T-helper 1 cell treated with Interleukin-12 subunit alpha and Interleukin-12 subunit beta and Interleukin-4 antibody, amounts not matched to agents 30 ng/mL and 1 ng/mL, for 36 hours (primary cell): ENCODE data around the gene DFFA. TPM values are rescaled to one million over a fixed set of nuclear protein-coding genes. Genes with fewer than 3 reads are reported as not detected.

Experiments
- intact Hi-C: fragments of 100-400 bp; cut with micrococcal nuclease; formaldehyde crosslinking; loops from one replicate; pipeline ENCODE4 v1.15.1; 2024
- total RNA-seq: library from RNA; stranded (reverse); gene quantifications from 2 replicates; pipeline ENCODE4 v1.2.3, GENCODE V29; 2022

Gene DFFA
- total RNA-seq, 1 donor from 2014 or later = 38.4 TPM

GRCh38 chr1:10473145-10473765, 926 bp upstream of the DFFA start:
- intact Hi-C loops = loop anchor here (5.0 kb wide), 1 partner anchor 531 kb away; the partner anchor contains the start of genes LZIC and NMNAT1

DNA sequence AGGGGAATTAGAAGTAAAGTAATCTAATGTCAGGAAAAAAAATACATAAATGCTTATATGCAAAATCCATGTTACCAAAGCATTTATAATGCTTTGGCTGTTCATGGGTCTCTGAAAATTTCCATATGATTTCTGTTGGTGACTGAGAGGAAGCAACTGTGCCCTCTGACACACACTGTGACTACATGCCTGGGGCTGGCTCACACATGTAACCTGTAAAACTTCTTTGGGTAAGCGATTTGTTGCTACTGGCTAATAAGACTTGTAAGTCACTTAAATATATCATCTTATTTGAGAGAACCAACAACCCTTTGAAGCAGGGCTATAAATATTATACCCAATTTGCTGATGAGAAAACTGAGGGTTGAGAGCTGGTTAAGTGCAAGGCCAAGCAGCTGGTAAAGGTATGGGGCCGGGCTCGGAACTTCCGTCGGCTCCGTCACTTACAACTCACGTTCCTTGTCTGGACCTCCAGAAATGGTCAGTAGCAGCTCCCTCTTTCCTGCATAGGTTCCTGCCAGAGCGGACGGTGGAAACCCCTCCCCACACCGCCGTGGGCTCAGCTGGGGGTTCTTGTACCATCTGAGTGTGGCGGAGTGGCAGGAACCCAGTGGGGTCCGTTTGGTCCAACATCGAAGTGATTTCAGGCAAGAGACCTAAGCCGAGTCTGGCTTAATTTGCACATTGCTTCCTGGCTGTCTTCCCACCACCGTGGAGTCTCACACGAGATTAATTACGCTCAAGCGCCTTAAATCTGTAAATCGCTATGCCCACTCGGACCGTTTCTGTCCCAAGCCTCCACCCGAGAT, 714 bp downstream of the DFFA start:
- intact Hi-C loops = loop anchor here (1.0 to 5.0 kb wide), 8 partner anchors 36 to 628 kb away; partner anchors contain the start of genes CENPS, CTNNBIP1, EXOSC10 and LZIC

GRCh38 chr1:10470043-10470442, 2.3 kb downstream of the DFFA start:
- intact Hi-C loops = loop anchor here (5.0 kb wide), 1 partner anchor 528 kb away; the partner anchor contains the start of genes LZIC and NMNAT1

DNA sequence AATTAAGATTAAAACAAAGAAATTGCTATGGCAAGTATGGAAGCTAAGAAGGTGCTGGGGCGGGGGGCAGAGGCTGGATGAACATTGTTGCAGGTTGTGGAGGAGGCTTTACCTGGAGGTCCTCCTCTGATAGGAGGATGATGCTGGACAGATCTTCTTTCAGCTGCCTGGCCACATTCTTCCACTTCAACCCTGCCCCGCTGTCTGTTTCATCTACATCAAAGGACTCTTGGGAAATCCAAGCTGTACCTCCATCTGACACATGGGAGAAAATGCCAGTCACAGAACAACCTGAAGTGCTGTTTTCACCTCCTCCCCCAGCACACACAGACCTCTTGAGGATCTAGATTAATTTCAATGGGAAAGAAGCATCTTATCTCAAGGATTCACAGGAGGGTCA, 5.3 kb downstream of the DFFA start:
- intact Hi-C loops = no loop called here

DNA sequence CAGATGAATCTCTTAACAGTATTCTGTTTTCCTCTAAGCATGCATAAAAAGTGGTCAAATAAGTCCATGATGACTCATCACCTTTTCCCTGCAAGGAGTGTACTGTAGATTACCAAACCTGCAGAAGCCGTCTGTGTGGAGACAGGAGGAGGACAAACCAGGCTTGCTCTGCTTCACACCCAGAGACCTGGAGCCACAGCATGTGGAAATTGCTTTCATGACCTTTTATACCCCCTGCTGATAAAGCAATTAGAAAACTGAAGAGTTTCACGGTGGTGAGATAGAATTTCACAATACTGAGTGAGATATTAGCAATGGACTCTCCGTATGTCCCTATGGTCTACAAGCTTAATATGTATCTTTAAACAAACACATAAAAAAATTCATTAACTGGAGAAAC, 13.1 kb downstream of the DFFA start:
- intact Hi-C loops = no loop called here

- intact Hi-C loops = loop anchor here (2.0 kb wide), 1 partner anchor 27 kb away; the partner anchor contains the start of gene CENPS
These were observed 14.5 kb downstream of the DFFA start for GRCh38 chr1:10457875-10458274.

DNA sequence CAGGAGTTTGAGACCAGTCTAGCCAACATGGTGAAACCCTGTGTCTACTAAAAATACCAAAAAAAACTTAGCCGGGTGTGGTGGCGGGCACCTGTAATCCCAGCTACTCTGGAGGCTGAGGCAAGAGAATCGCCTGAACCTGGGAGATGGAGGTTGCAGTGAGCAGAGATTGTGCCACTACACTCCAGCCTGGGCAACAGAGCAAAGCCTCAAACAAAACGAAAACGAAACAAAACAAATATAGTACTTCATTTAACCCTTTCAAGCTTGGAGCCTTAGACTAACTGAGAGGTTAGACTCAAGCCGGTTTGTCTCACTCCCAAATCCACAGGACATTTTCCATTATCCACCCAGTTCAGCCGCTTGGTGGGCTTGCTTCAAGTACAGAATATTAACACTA, 14.9 kb downstream of the DFFA start:
- intact Hi-C loops = loop anchor here (2.0 kb wide), 1 partner anchor 27 kb away; the partner anchor contains the start of gene CENPS

DNA sequence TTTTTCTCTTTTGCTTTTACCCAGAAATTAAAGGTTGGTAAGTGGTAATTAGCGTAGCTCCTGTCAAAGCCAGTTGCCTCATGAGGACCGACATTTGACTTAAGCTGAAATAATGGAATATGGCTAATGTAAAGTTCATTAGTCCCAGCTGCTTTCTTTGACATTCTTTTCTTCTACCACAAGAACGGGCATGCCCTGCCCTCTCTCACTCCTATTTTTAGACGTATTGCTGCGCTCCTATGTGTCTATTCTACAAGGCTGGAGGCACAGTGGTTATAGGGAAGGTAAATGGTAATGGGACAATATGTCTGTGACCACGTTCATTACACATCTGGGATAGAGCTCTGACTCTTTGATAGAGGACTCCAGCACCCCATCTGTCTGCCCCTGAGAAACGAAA, 15.7 kb downstream of the DFFA start:
- intact Hi-C loops = loop anchor here (2.0 kb wide), 1 partner anchor 26 kb away; the partner anchor contains the start of gene CENPS

DNA sequence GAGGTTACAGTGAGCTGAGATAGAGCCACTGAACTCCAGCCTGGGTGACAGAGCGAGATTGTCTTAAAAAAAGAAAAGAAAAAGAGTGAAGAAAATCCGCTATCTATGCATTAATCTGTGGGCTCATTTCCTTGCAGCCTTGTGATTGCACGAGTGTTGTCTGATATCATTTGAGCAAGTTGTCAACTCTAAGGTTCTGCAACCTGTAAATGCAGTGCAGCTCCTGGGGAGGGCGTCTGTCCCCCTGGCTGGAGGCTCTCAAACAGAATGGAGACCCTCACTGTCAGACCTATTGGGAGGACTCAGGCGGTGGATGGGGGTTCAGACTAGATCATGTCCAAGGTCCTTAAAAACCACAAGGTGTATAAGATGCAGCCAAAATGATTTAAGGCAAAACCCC, 16.3 kb downstream of the DFFA start:
- intact Hi-C loops = loop anchor here (2.0 kb wide), 1 partner anchor 25 kb away; the partner anchor contains the start of gene CENPS

DNA sequence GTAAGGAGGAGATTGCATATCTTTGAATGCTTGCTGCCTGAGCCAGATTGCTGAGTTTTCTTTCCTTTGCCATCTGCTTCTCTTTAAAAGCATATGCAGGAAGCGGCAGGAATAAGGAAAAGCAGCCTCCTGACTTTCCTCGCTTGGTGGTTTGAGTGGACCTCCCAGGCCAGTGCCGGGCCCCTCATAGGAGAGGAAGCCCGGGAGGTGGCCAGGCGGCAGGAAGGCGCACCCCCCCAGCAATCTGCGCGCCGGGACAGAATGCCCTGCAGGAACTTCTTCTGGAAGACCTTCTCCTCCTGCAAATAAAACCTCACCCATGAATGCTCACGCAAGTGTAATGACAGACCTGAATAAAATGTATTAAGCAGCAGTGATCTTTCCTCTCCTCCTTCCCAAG, 21.0 kb downstream of the DFFA start:
- intact Hi-C loops = no loop called here

DNA sequence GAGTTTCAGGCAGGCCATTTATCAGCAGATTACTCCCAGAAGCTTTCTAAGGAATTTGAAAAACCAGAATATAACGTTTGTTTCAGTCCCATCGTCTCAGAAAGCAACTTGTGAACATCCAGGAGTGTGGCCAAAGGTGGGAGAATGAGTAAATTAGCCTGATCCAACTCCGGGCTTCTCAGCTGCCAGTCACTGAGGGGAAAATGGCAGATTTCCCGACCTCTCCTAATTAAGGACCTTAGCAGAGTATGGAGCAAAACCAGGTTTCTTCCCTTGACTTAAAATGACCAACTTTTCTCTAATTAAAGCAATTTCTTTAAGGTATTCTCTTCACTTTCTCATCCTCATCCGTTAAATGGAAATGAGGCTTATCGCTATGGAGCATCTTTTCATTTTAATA, 21.5 kb downstream of the DFFA start:
- intact Hi-C loops = no loop called here

- intact Hi-C loops = no loop called here
These were observed 22.0 kb downstream of the DFFA start for GRCh38 chr1:10450156-10450814.

- intact Hi-C loops = no loop called here
These were observed 22.6 kb downstream of the DFFA start, which contains the start of gene CORT for GRCh38 chr1:10449751-10450150. CORT (plus strand) TSS chr1:10450031; CDS start chr1:10450224, 193 bp downstream.

DNA sequence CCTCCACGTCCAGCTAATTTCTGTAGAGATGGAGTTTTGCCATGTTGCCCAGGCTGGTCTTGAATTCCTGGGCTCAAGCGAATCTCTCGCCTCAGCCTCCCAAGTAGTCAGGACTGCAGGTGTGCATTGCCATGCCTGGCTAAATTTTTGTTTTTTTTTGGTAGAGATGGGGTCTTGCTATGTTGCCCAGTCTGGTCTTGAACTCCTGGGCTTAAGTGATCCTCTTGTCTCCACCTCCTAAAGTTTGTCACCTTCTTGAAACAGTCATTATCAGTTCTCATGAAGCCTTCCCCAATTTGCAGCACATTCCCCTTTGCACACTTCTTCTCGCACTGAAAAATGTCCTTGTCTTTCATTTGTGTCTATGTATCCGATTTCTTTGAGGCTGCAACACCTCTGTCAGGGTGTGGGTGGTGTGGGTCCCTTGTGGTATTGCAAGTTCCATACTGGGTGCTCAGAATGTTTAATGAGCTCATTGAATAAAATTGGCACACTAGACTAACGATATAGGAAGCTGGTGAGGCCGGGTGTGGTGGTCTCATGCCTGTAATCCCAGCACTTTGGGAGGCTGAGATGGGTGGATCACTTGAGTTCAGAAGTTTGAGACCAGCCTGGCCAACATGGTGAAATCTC, 25.4 kb downstream of the DFFA start:
- intact Hi-C loops = no loop called here

DNA sequence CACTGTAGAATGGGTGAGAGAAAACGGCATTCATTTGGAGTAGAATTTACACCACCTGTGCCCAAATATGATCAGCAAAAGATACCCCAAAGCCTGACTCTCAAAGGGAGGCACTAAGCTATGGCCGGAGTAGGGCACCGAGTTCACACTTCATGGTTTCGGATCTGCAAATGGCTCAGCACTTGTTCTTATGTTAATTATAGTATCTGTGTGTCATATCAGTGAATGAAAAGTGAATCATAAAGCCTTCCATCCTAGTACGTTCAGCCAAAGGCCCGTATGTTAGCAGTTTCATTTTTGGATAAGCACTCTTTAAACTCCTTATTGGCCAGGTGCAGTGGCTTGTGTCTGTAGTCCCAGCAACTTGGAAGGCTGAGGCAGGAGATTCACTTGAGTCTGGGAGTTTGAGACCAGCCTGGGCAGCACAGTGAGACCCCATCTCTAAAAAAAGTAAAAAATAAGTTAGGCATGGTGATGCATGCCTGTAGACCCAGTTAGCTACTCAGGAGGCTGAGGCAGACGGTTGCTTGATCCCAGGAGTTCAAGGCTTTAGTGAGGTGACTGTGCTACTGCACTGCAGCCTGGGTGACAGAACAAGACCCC, 27.4 kb downstream of the DFFA start:
- intact Hi-C loops = no loop called here

DNA sequence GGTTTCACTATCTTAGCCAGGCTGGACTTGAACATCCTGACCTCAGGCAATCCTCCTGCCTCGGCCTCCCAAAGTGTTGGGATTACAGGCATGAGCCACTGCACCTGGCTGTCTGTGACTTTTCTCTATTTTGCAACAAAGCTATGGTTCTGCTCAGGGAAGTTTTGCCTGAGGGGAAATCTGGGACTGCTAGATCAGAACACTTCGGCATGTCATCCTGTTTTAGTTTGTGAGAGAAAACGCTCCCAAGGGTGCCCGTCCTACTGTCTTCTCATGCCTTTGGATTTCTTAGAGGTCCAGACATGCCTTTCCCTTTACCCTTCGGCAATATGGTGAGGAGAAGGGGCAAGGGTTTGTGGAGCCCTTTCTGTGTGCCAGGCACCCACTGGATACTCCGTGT, 28.1 kb downstream of the DFFA start:
- intact Hi-C loops = no loop called here

GRCh38 chr1:10440794-10441193, 31.5 kb downstream of the DFFA start:
- intact Hi-C loops = no loop called here

GRCh38 chr1:10440305-10440704, 32.0 kb downstream of the DFFA start:
- intact Hi-C loops = no loop called here

DNA sequence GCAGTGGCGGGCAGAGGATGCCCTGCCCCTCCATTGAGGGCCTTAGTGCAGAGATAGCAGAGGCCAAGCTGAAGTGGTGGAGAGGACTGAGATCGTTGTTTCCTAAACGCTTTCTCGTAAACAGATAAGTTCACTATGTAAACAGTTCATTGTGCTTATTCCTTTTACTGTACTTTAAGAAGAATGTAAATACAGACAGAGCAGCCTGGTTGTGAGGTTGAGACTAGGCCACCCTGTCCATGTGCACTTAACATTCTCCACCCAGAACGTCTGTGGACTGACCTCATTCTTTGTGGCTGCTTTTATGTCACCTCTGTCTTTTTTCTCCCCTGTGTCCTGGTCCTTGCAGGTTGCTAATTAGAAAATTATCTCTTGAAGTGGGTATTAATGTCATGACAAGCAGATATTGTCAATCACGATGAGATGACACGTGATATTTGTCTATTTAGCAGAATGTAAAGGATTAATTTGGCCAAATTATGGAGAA, 33.6 kb downstream of the DFFA start:
- intact Hi-C loops = no loop called here

DNA sequence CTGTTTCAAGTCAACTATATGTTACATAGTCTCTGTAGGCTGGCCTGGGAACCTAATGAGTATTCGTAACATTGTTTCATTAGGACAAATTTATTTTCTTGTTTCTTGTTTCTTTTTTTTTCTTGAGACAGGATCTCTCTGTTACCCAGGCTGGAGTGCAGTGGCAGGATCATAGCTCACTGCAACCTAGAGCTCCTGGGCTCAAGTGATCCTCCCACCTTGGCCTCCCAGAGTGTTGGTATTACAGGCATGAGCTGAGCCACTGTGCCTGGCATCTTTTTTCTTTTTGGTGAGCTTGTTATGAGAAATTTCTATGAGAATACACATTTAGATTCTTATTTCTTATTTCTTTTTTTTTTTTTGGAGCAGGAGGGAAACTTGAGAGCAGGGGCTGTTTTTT, 35.3 kb downstream of the DFFA start:
- intact Hi-C loops = no loop called here

GRCh38 chr1:10434590-10434989, 37.7 kb downstream of the DFFA start:
- intact Hi-C loops = loop anchor here (5.0 kb wide), 1 partner anchor 78 kb away; no protein-coding TSS in a partner anchor
